Epithelial cell of esophagus (primary cell): ENCODE results near the gene MYO3A.

Experiments
- DNase-seq: peaks from one replicate; pipeline ENCODE4 v3.0.0; 2010; ENCODE audit warnings: low read depth
- H3K4me3 ChIP-seq: 2 replicates; pipeline ENCODE4 v1.5.1; 2011; ENCODE audit warnings: mild to moderate bottlenecking, low read length, control low read depth
- TF ChIP-seq, protein P1 (sequence below): IDR thresholded peaks from 2 replicates; pipeline ENCODE4 v1.5.1; 2011; ENCODE audit warnings: low read depth, mild to moderate bottlenecking, low read length, control low read depth, inconsistent platforms; ENCODE audit not compliant: insufficient read depth; ENCODE audit errors: missing control alignments

Gene MYO3A

DNA sequence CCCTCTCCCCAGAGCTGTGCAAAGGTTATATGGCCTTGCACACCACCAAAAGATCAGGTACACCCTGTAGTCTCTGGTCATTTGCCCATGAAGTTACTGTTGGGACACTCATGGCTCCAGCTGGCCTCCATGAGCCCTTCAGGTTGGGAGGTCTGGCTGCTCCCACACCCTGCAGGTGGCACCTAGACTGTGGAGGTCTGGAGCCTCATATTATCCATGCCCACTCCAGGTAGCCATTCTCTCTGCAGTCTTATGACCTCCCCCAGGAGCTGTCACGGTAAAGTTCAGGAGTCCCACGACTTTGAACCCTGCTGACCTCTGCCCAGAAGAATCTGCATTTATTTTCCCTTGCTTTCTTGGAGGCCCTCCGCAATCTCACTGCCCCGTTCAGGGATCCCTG lies 243.3 kb downstream of the MYO3A start:
- DNase-seq = no peak
- no peak overlapping the region for H3K4me3 ChIP-seq
- TF ChIP-seq, protein P1, sequence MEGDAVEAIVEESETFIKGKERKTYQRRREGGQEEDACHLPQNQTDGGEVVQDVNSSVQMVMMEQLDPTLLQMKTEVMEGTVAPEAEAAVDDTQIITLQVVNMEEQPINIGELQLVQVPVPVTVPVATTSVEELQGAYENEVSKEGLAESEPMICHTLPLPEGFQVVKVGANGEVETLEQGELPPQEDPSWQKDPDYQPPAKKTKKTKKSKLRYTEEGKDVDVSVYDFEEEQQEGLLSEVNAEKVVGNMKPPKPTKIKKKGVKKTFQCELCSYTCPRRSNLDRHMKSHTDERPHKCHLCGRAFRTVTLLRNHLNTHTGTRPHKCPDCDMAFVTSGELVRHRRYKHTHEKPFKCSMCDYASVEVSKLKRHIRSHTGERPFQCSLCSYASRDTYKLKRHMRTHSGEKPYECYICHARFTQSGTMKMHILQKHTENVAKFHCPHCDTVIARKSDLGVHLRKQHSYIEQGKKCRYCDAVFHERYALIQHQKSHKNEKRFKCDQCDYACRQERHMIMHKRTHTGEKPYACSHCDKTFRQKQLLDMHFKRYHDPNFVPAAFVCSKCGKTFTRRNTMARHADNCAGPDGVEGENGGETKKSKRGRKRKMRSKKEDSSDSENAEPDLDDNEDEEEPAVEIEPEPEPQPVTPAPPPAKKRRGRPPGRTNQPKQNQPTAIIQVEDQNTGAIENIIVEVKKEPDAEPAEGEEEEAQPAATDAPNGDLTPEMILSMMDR = no peak

DNA sequence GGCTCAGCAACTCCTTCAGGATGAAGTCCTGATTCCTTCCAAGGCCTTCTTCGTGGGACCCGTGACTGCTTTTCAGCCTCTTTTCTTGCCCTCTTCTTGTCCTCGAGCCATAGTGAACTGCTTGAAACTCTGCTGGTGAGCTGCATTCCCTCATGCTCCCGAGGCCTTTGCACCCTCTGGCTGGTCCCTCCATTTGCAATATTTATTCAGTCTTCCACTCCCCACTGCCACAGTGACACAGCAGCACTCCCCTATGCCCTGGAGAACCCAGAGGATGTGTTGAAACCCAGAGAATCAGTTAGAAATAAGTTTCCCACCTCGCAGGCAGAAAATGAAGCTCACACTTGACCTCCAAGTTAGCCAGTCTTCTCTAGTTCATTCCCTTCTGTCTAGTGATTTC lies 260.2 kb downstream of the MYO3A start:
- TF ChIP-seq, protein P1 = no peak
- H3K4me3 ChIP-seq = no peak overlapping the region

DNA sequence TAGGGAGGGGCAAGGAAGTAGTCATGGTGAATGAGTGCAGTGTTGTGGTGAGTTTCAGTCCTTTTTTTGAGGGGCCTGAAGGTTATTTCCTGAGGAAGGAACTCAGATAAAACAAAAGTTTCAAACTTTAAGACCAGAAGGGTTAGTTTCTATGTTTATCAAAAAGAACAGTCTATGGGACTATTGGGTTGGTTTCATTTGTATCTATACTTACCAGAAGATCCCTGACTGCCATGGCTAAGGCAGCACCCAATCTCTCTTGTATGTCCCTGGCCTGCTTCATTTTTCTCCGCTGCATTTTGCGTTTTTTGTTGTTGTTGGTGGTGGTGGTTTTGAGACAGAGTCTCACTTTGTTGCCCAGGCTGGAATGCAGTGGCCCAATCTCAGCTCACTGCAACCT lies 263.2 kb downstream of the MYO3A start:
- no peak for DNase-seq
- TF ChIP-seq, protein P1 = no peak
- no peak overlapping the region for H3K4me3 ChIP-seq

More for the DNA sequence above, 260.2 kb downstream of the MYO3A start:
- DNase-seq = no peak

DNA sequence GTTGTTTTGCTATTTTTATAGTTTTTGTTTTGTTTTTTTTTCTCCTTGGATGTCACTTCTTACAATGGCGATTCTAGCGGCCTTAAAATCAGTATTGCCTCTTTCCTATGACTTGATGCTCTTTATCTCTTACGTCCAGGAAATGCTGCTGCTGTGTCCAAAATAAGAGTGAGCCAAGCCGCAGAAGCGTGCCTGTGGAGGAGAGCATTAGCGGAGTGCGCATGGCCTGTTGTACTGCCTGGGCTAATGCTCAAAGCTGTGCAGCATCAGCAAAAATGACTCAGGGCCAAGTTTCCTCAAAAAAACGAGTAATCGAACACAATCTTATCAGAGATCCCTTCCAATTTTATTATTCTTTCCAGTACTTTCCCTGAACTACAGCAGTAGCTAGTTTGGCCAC lies 264.1 kb downstream of the MYO3A start:
- H3K4me3 ChIP-seq = no peak overlapping the region
- TF ChIP-seq, protein P1 = no peak
- DNase-seq = no peak

DNA sequence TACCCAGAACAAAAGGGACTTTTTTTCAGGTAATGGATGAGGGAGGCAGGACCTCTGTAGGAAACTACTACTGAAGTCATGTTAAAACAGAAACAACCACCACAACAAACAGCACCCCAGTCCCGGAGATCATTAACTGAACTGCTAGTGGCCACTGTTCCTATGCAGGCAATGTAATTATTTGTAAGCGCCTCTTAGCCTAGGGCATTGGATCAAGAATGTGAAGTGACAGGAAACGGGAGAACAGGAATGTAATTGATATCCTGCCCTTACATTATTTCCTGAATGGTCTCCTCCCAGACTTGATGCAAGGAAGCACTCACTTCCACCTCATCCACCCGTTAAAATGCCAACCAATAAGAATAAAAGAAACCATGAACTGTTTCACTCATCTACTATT lies 265.8 kb downstream of the MYO3A start:
- no peak for DNase-seq
- TF ChIP-seq, protein P1 = no peak
- H3K4me3 ChIP-seq = no peak overlapping the region

DNA sequence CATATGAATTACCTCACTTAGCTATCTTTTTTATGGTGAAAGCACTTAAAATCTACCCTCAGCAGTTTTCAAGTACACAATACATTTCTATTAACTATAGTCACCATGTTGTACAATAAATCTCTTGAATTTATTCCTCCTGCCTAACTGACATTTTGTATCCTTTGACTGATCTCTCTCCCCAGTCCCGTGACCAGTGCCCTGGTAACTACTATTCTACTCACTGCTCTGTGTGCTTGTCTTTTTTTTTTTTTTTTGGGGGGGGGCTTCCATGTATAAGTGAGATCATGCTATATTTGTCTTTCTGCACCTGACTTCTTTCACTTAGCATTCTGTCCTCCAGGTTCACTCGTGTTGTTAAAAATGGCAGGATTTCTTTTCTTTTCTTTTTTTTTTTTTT lies 271.2 kb downstream of the MYO3A start:
- no peak overlapping the region for H3K4me3 ChIP-seq
- no peak for DNase-seq
- TF ChIP-seq, protein P1 = no peak

DNA sequence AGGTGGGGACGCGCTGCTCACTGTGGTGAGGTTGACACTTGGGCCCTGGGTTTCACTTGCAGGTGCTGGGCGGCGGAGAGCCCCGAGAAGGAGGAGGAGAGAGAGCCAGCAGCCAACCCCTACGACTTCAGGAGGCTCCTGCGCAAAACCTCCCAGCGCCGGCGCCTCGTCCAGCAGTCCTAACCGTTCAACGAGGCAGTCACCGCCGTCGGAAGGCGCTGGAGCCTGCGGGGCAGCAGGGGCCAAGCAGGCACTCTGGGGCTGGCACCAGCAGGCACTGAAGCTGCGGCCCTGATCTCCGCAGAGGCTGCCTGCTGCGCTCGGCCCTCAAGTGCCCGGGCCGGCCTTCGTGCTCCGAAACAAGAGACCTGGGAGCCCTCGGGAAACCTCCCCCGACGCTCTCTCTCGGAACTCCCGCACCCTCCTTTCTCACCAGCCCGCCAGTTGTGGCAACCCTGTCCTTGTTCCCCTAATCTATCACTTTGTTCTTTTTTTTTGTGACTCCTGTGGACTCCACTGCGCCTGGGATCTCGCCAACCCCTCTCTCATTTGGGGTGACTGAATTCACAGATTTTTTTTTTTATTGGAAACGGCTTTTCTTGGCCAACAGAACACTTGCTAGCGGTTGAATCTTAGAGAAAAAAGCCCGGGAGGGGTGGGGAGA lies 277.9 kb downstream of the MYO3A start:
- H3K4me3 ChIP-seq = no peak overlapping the region
- TF ChIP-seq, protein P1 = no peak
- no peak for DNase-seq
